GM12878 (cell line): ENCODE data around the gene SLC38A1. TPM values are rescaled to one million over a fixed set of nuclear protein-coding genes. Genes with fewer than 3 reads are reported as not detected.

Experiments
- CBX5 ChIP-seq: sonication (generic); IDR thresholded peaks from 2 replicates; pipeline ENCODE4 v1.6.1; 2016; ENCODE audit warnings: low read depth, moderate library complexity, mild to moderate bottlenecking, inconsistent platforms
- CREB1 ChIP-seq: IDR thresholded peaks from 2 replicates; pipeline ENCODE4 v1.6.1; 2012; ENCODE audit warnings: low read depth, mild to moderate bottlenecking, inconsistent platforms
- GABPA ChIP-seq: IDR thresholded peaks from 2 replicates; pipeline ENCODE4 v1.6.1; 2014; ENCODE audit warnings: antibody characterized with exemption, low read depth, mild to moderate bottlenecking, inconsistent platforms
- KLF5 ChIP-seq: fragments of 450-650 bp; IDR thresholded peaks from 2 replicates; pipeline ENCODE4 v1.6.1; 2014; ENCODE audit warnings: mild to moderate bottlenecking; ENCODE audit not compliant: partially characterized antibody
- MYB ChIP-seq: fragments of 150-350 bp; IDR thresholded peaks from 2 replicates; pipeline ENCODE4 v1.6.1; 2014; ENCODE audit warnings: mild to moderate bottlenecking, low read depth, low read length, borderline replicate concordance
- NFYB ChIP-seq: IDR thresholded peaks from 2 replicates; pipeline ENCODE4 v1.6.1; 2011; ENCODE audit warnings: low read depth, mild to moderate bottlenecking, low read length, improper control_type of control experiment, moderate library complexity; ENCODE audit not compliant: insufficient read depth
- NRF1 ChIP-seq: conservative IDR thresholded peaks from 2 replicates; pipeline ENCODE4 v1.6.1; 2011; ENCODE audit warnings: mild to moderate bottlenecking, low read depth, low read length, improper control_type of control experiment
- STAT3 ChIP-seq: IDR thresholded peaks from 2 replicates; pipeline ENCODE4 v1.6.1; 2011; ENCODE audit warnings: low read depth, low read length, improper control_type of control experiment
- YY1 ChIP-seq: IDR thresholded peaks from 2 replicates; pipeline ENCODE4 v1.6.1; 2011; ENCODE audit warnings: low read depth, mild to moderate bottlenecking, low read length
- ZNF622 ChIP-seq: fragments of 450-650 bp; IDR thresholded peaks from 2 replicates; pipeline ENCODE4 v1.6.1; 2017; ENCODE audit warnings: mild to moderate bottlenecking, inconsistent platforms
- ZZZ3 ChIP-seq: IDR thresholded peaks from 2 replicates; pipeline ENCODE4 v1.6.1; 2011; ENCODE audit warnings: low read depth; ENCODE audit not compliant: control insufficient read depth, insufficient read length
- polyA plus RNA-seq, 11 experiments: library from polyadenylated mRNA; depleted of rRNA in 4 of 11; unstranded in 6 of 11; stranded (reverse) in 5 of 11; fragments of >200 nt; fragmentation: Nextera tagmentation in 4 of 11; fragmentation: Illumina TruSeq in 1 of 11; extraction: Ambion mirVana in 4 of 11; extraction: Trizol in 1 of 11; gene quantifications; 1 replicate in 1 of 11; 2 replicates in 10 of 11; pipeline versions ENCODE4 v1.2.1 to v1.2.3, GENCODE V29; 2011 to 2016; ENCODE audit warnings: inconsistent platforms in 2 of 11, missing spikeins in 2 of 11, low read depth in 1 of 11
- total RNA-seq, 4 experiments: library from RNA; depleted of rRNA in 3 of 4; stranded (reverse); fragments of >200 nt in 3 of 4; fragmentation: Illumina TruSeq in 1 of 4; extraction: Trizol in 1 of 4; gene quantifications; 2 replicates each; pipeline versions ENCODE4 v1.2.1 to v1.2.3, GENCODE V29; 2013 to 2021
- TF ChIP-seq, protein P1 (sequence below): IDR thresholded peaks from 2 replicates; pipeline ENCODE4 v1.6.1; 2011; ENCODE audit warnings: borderline replicate concordance, low read depth, mild to moderate bottlenecking, moderate library complexity, low read length; ENCODE audit not compliant: insufficient read depth, poor library complexity, severe bottlenecking
- TF ChIP-seq, protein P2 (sequence below): fragments of 450-650 bp; formaldehyde crosslinking; IDR thresholded peaks from 2 replicates; pipeline ENCODE4 v1.4.0; 2020; ENCODE audit warnings: mild to moderate bottlenecking, moderate library complexity
- TF ChIP-seq, protein P3 (sequence below): fragments of 450-650 bp; IDR thresholded peaks from 2 replicates; pipeline ENCODE4 v1.6.1; 2017; ENCODE audit warnings: low read depth, mild to moderate bottlenecking, moderate library complexity
- TF ChIP-seq, protein P4 (sequence below): fragments of 450-650 bp; IDR thresholded peaks from 2 replicates; pipeline ENCODE4 v1.6.1; 2016; ENCODE audit warnings: mild to moderate bottlenecking
- TF ChIP-seq, protein P5 (sequence below): fragments of 450-650 bp; IDR thresholded peaks from 2 replicates; pipeline ENCODE4 v1.6.1; 2017; ENCODE audit warnings: mild to moderate bottlenecking, moderate library complexity

Gene SLC38A1
- total and polyA plus RNA-seq, 10 of the 15 experiments (the other 5 are each of a cell fraction or from before 2014, with no cell fraction given): 38.1 to 191 (median 144) TPM

DNA sequence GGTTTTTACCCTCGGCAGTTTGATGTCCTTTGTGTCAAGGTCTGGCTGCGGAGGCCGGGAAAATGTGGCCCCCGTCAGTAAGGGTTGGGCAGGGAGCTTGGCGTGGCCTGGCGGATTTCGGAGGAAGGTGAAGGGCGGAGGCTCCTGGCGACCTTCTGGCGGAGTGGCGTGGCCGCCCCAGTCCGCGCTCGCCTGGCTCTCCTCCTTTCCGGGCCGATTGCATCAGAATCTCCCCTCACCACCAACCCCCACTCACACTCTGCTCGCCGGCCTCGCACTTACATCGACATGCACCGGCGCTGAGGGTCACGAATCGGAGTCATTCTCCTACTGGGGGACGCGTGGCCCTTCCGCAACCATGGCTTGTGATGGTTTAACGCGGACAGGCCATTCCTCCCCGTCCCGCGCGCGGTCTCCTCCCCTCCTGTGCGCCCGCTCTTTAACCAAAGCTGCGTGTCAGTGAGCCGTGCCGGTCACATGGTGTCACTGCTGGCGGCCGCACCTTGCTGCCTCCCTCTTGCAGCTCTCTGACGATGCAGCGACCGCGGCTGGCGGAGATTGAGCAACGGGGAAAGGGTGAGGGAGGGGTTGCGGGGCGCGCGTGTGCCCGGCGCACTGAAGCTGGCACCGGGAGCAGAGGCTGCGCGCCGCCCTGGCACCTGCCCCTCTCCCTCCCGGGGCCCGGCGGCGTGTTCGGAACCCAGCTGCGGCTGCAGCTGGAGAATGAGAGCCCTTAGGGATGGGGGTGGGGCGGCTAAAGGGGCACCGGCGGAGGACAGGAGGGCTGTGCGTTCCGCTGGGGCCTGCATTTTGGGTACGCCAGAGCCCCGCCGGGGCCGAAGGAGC, at the start of gene SLC38A1 (continued):
- TF ChIP-seq, protein P1, sequence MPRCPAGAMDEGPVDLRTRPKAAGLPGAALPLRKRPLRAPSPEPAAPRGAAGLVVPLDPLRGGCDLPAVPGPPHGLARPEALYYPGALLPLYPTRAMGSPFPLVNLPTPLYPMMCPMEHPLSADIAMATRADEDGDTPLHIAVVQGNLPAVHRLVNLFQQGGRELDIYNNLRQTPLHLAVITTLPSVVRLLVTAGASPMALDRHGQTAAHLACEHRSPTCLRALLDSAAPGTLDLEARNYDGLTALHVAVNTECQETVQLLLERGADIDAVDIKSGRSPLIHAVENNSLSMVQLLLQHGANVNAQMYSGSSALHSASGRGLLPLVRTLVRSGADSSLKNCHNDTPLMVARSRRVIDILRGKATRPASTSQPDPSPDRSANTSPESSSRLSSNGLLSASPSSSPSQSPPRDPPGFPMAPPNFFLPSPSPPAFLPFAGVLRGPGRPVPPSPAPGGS: no peak
- no peak for TF ChIP-seq STAT3
- TF ChIP-seq, protein P2, sequence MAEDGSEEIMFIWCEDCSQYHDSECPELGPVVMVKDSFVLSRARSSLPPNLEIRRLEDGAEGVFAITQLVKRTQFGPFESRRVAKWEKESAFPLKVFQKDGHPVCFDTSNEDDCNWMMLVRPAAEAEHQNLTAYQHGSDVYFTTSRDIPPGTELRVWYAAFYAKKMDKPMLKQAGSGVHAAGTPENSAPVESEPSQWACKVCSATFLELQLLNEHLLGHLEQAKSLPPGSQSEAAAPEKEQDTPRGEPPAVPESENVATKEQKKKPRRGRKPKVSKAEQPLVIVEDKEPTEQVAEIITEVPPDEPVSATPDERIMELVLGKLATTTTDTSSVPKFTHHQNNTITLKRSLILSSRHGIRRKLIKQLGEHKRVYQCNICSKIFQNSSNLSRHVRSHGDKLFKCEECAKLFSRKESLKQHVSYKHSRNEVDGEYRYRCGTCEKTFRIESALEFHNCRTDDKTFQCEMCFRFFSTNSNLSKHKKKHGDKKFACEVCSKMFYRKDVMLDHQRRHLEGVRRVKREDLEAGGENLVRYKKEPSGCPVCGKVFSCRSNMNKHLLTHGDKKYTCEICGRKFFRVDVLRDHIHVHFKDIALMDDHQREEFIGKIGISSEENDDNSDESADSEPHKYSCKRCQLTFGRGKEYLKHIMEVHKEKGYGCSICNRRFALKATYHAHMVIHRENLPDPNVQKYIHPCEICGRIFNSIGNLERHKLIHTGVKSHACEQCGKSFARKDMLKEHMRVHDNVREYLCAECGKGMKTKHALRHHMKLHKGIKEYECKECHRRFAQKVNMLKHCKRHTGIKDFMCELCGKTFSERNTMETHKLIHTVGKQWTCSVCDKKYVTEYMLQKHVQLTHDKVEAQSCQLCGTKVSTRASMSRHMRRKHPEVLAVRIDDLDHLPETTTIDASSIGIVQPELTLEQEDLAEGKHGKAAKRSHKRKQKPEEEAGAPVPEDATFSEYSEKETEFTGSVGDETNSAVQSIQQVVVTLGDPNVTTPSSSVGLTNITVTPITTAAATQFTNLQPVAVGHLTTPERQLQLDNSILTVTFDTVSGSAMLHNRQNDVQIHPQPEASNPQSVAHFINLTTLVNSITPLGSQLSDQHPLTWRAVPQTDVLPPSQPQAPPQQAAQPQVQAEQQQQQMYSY (CRISPR knock-in tag): no peak
- TF ChIP-seq KLF5: no peak
- no peak for TF ChIP-seq NRF1
- TF ChIP-seq CREB1: peak; percentile 56; the same call in 1 of the 2 replicates
- 0 out of 2 replicates have a peak, but pooled peaks have one; percentile 7 for TF ChIP-seq MYB
- no peak for TF ChIP-seq GABPA
- TF ChIP-seq, protein P3, sequence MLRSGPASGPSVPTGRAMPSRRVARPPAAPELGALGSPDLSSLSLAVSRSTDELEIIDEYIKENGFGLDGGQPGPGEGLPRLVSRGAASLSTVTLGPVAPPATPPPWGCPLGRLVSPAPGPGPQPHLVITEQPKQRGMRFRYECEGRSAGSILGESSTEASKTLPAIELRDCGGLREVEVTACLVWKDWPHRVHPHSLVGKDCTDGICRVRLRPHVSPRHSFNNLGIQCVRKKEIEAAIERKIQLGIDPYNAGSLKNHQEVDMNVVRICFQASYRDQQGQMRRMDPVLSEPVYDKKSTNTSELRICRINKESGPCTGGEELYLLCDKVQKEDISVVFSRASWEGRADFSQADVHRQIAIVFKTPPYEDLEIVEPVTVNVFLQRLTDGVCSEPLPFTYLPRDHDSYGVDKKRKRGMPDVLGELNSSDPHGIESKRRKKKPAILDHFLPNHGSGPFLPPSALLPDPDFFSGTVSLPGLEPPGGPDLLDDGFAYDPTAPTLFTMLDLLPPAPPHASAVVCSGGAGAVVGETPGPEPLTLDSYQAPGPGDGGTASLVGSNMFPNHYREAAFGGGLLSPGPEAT: no peak; the same call in 1 of the 2 replicates
- TF ChIP-seq ZNF622: no peak
- peak; percentile 43; the same call in 1 of the 2 replicates for TF ChIP-seq YY1
- no peak for TF ChIP-seq NFYB
- TF ChIP-seq, protein P4, sequence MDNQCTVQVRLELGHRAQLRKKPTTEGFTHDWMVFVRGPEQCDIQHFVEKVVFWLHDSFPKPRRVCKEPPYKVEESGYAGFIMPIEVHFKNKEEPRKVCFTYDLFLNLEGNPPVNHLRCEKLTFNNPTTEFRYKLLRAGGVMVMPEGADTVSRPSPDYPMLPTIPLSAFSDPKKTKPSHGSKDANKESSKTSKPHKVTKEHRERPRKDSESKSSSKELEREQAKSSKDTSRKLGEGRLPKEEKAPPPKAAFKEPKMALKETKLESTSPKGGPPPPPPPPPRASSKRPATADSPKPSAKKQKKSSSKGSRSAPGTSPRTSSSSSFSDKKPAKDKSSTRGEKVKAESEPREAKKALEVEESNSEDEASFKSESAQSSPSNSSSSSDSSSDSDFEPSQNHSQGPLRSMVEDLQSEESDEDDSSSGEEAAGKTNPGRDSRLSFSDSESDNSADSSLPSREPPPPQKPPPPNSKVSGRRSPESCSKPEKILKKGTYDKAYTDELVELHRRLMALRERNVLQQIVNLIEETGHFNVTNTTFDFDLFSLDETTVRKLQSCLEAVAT: peak; percentile 86; the same call in 1 of the 2 replicates
- no peak for TF ChIP-seq ZZZ3
- TF ChIP-seq, protein P5, sequence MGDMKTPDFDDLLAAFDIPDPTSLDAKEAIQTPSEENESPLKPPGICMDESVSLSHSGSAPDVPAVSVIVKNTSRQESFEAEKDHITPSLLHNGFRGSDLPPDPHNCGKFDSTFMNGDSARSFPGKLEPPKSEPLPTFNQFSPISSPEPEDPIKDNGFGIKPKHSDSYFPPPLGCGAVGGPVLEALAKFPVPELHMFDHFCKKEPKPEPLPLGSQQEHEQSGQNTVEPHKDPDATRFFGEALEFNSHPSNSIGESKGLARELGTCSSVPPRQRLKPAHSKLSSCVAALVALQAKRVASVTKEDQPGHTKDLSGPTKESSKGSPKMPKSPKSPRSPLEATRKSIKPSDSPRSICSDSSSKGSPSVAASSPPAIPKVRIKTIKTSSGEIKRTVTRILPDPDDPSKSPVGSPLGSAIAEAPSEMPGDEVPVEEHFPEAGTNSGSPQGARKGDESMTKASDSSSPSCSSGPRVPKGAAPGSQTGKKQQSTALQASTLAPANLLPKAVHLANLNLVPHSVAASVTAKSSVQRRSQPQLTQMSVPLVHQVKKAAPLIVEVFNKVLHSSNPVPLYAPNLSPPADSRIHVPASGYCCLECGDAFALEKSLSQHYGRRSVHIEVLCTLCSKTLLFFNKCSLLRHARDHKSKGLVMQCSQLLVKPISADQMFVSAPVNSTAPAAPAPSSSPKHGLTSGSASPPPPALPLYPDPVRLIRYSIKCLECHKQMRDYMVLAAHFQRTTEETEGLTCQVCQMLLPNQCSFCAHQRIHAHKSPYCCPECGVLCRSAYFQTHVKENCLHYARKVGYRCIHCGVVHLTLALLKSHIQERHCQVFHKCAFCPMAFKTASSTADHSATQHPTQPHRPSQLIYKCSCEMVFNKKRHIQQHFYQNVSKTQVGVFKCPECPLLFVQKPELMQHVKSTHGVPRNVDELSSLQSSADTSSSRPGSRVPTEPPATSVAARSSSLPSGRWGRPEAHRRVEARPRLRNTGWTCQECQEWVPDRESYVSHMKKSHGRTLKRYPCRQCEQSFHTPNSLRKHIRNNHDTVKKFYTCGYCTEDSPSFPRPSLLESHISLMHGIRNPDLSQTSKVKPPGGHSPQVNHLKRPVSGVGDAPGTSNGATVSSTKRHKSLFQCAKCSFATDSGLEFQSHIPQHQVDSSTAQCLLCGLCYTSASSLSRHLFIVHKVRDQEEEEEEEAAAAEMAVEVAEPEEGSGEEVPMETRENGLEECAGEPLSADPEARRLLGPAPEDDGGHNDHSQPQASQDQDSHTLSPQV: no peak
- peak; percentile 82; the same call in 1 of the 2 replicates for TF ChIP-seq CBX5
